ENCODE measurements around the gene THSD4.

Gene THSD4

GRCh38 chr15:71729319-71729718, 614.0 kb downstream of the THSD4 start:
- no peak for TF ChIP-seq EZH2phosphoT487 (IDR thresholded peaks at IDR 0.05; ENCODE audit: borderline replicate concordance, low read length)
- Histone ChIP-seq H3K27me3 (ENCODE audit: control insufficient read depth, low read length) (0 out of 2 replicates have a peak, but pooled peaks cover 3% of the 10 kb centered on the region), H4K20me1 (ENCODE audit: control insufficient read depth, insufficient read depth, low read depth, low read length) (no peaks in the 10 kb centered on the region), H3K36me3 (ENCODE audit: control insufficient read depth, low read length) (no peaks in the 10 kb centered on the region), H3K4me1 (ENCODE audit: control insufficient read depth, low read length) (no peaks in the 10 kb centered on the region), H3K9me2 (replicated peaks; ENCODE audit: control insufficient read depth, low read length) (no peaks in the 10 kb centered on the region), H3K4me3 (ENCODE audit: low read length) (no peak overlapping the region), H3K27ac (ENCODE audit: low read depth, low read length) (no peak overlapping the region), H3K4me2 (ENCODE audit: low read length) (no peak overlapping the region), H3K9me3 (ENCODE audit: control insufficient read depth, insufficient read depth, low read length) (no peaks in the 10 kb centered on the region), H3F3A (ENCODE audit: control insufficient read depth, insufficient read depth) (no peaks in the 10 kb centered on the region), H3K79me2 (ENCODE audit: control insufficient read depth, low read length) (no peaks in the 10 kb centered on the region)

- H3K9me2 ChIP-seq (replicated peaks; ENCODE audit: control insufficient read depth, low read length): no peaks in the 10 kb centered on the region
- TF ChIP-seq EZH2phosphoT487 (IDR thresholded peaks at IDR 0.05; ENCODE audit: borderline replicate concordance, low read length): no peak
- TF ChIP-seq, protein P1, sequence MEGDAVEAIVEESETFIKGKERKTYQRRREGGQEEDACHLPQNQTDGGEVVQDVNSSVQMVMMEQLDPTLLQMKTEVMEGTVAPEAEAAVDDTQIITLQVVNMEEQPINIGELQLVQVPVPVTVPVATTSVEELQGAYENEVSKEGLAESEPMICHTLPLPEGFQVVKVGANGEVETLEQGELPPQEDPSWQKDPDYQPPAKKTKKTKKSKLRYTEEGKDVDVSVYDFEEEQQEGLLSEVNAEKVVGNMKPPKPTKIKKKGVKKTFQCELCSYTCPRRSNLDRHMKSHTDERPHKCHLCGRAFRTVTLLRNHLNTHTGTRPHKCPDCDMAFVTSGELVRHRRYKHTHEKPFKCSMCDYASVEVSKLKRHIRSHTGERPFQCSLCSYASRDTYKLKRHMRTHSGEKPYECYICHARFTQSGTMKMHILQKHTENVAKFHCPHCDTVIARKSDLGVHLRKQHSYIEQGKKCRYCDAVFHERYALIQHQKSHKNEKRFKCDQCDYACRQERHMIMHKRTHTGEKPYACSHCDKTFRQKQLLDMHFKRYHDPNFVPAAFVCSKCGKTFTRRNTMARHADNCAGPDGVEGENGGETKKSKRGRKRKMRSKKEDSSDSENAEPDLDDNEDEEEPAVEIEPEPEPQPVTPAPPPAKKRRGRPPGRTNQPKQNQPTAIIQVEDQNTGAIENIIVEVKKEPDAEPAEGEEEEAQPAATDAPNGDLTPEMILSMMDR (IDR thresholded peaks at IDR 0.05; ENCODE audit: low read depth, low read length, poor library complexity, severe bottlenecking): peak; percentile 80
- H3F3A ChIP-seq (ENCODE audit: control insufficient read depth, insufficient read depth): no peaks in the 10 kb centered on the region
- no peaks in the 10 kb centered on the region for H3K79me2 ChIP-seq (ENCODE audit: control insufficient read depth, low read length)
- H3K27me3 ChIP-seq (ENCODE audit: control insufficient read depth, low read length): peaks cover 5% of the 10 kb centered on the region; the same call in 1 of the 2 replicates
- no peaks in the 10 kb centered on the region for H3K36me3 ChIP-seq (ENCODE audit: control insufficient read depth, low read length)
- H3K4me3 ChIP-seq (ENCODE audit: low read length): no peak overlapping the region
- H3K27ac ChIP-seq (ENCODE audit: low read depth, low read length): no peak overlapping the region
- H4K20me1 ChIP-seq (ENCODE audit: control insufficient read depth, insufficient read depth, low read depth, low read length): no peaks in the 10 kb centered on the region
- H3K9me3 ChIP-seq (ENCODE audit: control insufficient read depth, insufficient read depth, low read length): no peaks in the 10 kb centered on the region
- H3K4me1 ChIP-seq (ENCODE audit: control insufficient read depth, low read length): no peaks in the 10 kb centered on the region
- H3K4me2 ChIP-seq (ENCODE audit: low read length): no peak overlapping the region
These were observed 615.2 kb downstream of the THSD4 start for GRCh38 chr15:71730277-71731144.

DNA sequence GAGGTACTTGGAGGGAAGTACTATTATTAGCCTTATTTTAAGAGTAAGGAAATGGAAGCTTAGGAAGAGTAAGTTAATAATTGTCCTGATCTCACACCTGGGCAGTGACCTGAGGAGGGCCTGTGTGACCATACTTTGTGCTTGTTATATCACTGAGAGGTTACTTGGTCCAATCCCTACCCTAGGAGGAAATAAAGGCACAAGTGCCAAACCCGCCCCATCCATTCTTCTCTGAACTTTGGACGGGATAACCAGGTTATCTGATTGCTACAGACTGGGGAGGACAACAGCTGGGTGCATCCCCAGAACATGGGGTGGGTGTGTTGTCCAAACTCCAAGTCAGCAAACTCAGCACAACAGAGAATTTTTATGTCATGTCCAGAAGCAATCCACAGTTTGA, 617.4 kb downstream of the THSD4 start:
- Histone ChIP-seq H3K36me3 (ENCODE audit: control insufficient read depth, low read length) (no peaks in the 10 kb centered on the region), H3K27ac (ENCODE audit: low read depth, low read length) (no peak overlapping the region), H3F3A (ENCODE audit: control insufficient read depth, insufficient read depth) (no peaks in the 10 kb centered on the region), H3K9me3 (ENCODE audit: control insufficient read depth, insufficient read depth, low read length) (no peaks in the 10 kb centered on the region), H3K4me1 (ENCODE audit: control insufficient read depth, low read length) (peaks cover 14% of the 10 kb centered on the region), H3K79me2 (ENCODE audit: control insufficient read depth, low read length) (no peaks in the 10 kb centered on the region), H4K20me1 (ENCODE audit: control insufficient read depth, insufficient read depth, low read depth, low read length) (no peaks in the 10 kb centered on the region), H3K4me3 (ENCODE audit: low read length) (no peak overlapping the region), H3K27me3 (ENCODE audit: control insufficient read depth, low read length) (peaks cover 21% of the 10 kb centered on the region), H3K9me2 (replicated peaks; ENCODE audit: control insufficient read depth, low read length) (no peaks in the 10 kb centered on the region), H3K4me2 (ENCODE audit: low read length) (no peak overlapping the region)
- TF ChIP-seq, protein P1 (IDR thresholded peaks at IDR 0.05; ENCODE audit: low read depth, low read length, poor library complexity, severe bottlenecking): no peak
- TF ChIP-seq EZH2phosphoT487 (IDR thresholded peaks at IDR 0.05; ENCODE audit: borderline replicate concordance, low read length): no peak

DNA sequence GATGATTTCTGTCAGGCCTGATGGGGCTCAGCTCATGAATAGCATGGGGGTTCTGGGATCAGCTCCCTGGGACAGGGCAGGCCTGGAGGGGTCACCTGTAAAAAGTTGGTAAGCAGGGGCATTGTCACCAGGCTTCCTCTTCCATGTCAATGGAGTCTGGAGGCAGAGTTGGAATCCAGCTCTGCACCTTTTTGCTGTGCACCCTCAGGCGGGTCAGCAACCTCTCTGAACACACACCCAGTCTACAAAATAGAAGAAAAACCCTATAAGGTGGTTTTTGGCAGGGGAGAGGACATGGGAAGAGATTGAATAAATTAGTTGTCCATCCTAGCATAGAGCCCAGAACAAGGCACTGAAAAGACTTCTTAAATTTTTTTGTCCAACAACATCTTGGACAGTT, 617.9 kb downstream of the THSD4 start:
- no peaks in the 10 kb centered on the region for H3K9me3 ChIP-seq (ENCODE audit: control insufficient read depth, insufficient read depth, low read length)
- H3K4me2 ChIP-seq (ENCODE audit: low read length): no peak overlapping the region
- H4K20me1 ChIP-seq (ENCODE audit: control insufficient read depth, insufficient read depth, low read depth, low read length): no peaks in the 10 kb centered on the region
- peaks cover 14% of the 10 kb centered on the region for H3K4me1 ChIP-seq (ENCODE audit: control insufficient read depth, low read length)
- H3K36me3 ChIP-seq (ENCODE audit: control insufficient read depth, low read length): no peaks in the 10 kb centered on the region
- H3K27ac ChIP-seq (ENCODE audit: low read depth, low read length): no peak overlapping the region
- no peak for TF ChIP-seq EZH2phosphoT487 (IDR thresholded peaks at IDR 0.05; ENCODE audit: borderline replicate concordance, low read length)
- TF ChIP-seq, protein P1 (IDR thresholded peaks at IDR 0.05; ENCODE audit: low read depth, low read length, poor library complexity, severe bottlenecking): no peak
- no peak overlapping the region for H3K4me3 ChIP-seq (ENCODE audit: low read length)
- H3K9me2 ChIP-seq (replicated peaks; ENCODE audit: control insufficient read depth, low read length): no peaks in the 10 kb centered on the region
- H3K79me2 ChIP-seq (ENCODE audit: control insufficient read depth, low read length): no peaks in the 10 kb centered on the region
- H3F3A ChIP-seq (ENCODE audit: control insufficient read depth, insufficient read depth): no peaks in the 10 kb centered on the region
- peaks cover 23% of the 10 kb centered on the region for H3K27me3 ChIP-seq (ENCODE audit: control insufficient read depth, low read length)
